Measurements from ENCODE around the gene BEX3. TPM values are rescaled to one million over a fixed set of nuclear protein-coding genes. Genes with fewer than 3 reads are reported as not detected.

Gene BEX3
- total RNA-seq = 170 and 245 TPM in 2 replicates

GRCh38 chrX:103376118-103376978 is at the start of gene BEX3:
Gene BEX3 (plus strand): TSS chrX:103376538. CDS start chrX:103377522, 984 bp downstream.

GRCh38 chrX:103329991-103330390 is 46.3 kb upstream of the BEX3 start, which contains the start of gene TCEAL7:
Gene TCEAL7 (plus strand): TSS chrX:103330239. CDS start chrX:103331404, 1,165 bp downstream.

GRCh38 chrX:103356130-103356798 is 20.1 kb upstream of the BEX3 start, which contains the start of gene TCEAL9:
Gene TCEAL9 (plus strand): TSS chrX:103356506. CDS start chrX:103357685, 1,179 bp downstream.

Other genes with a start within 250 kb of the BEX3 start
- 2.8 and 6.5 TPM in 2 replicates for gene BEX4, start 161.4 kb upstream of the BEX3 start, total RNA-seq
- gene TCEAL8, start 121.4 kb upstream of the BEX3 start, total RNA-seq = 72.1 and 82.9 TPM in 2 replicates
- not detected in 2 replicates for gene TCEAL5, start 99.8 kb upstream of the BEX3 start, total RNA-seq
- gene BEX2, start 65.5 kb upstream of the BEX3 start, total RNA-seq = not detected in 2 replicates
- gene TCEAL7, start 46.3 kb upstream of the BEX3 start, total RNA-seq = 1.8 and 4.2 TPM in 2 replicates
- 137 and 150 TPM in 2 replicates for gene TCEAL9, start 20.0 kb upstream of the BEX3 start, total RNA-seq
- 0.16 and 0.90 TPM in 2 replicates for gene RAB40A, start 143.0 kb downstream of the BEX3 start, total RNA-seq
- gene TCEAL4, start 209.0 kb downstream of the BEX3 start, total RNA-seq = 148 and 255 TPM in 2 replicates
- gene TCEAL3, start 231.4 kb downstream of the BEX3 start, total RNA-seq = 47.5 and 49.9 TPM in 2 replicates